ENCODE data around the gene PRPF40B.

PRPF40B gene

DNA sequence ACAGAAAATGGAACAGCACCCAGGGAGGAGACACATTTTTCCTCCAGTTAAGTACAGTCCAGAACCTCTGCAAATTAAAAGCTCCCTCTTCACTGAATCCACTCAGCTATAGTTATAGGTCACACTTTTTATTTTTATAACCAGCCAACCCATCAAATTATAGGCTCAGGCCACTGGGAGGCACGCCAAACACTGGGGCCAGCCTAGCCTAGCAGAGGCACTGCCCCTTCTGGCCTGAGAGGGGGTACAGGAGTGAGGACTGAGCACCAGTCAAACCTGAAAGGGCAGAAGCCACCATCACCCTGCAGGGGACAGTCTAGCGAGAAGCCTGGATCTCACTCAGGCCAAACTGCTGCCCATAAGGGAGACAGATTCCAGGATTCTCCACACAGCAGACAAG lies 64.6 kb downstream of the PRPF40B start:
- DNase-seq (ENCODE audit: low read depth): no peak

DNA sequence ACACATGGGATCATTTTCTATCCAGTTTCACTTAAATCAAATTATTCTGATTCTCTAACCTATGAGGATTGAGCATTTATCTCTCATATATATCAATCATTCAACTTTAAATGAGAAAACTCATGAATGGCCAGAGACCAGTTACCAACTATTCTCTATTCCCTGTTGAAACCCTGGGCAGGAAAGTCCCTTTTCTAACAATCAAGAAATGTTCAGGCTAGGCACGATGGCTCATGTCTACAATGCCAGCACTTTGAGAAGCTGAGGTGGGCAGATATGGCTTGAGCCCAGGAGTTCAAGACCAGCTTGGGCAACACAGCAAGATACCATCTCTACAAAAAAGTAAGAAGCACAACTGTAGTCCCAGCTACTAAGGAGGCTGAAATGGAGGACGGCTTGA lies 65.9 kb downstream of the PRPF40B start:
- DNase-seq (ENCODE audit: low read depth): no peak

DNA sequence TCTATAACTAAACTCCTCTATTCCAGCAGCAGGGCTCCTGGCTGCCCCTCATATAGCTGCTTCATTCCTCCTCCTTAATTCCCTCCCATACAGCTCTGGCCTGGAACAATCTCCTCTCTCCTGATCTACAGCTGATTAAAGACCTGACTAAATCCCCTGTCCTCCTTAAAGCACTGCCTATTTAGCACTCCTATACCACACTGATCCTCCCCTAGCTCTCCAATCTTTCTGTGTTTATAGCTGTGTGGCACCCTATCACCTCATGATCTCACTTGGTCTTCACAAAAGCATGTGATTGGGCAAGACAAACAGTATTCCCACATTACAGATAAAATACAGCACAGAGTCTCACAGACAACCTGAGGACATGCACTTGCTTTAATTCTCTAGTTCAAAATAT lies 66.4 kb downstream of the PRPF40B start:
- no peak for DNase-seq (ENCODE audit: low read depth)

GRCh38 chr12:49692851-49693250 lies 69.5 kb downstream of the PRPF40B start:
- no peak for DNase-seq (ENCODE audit: low read depth)

DNA sequence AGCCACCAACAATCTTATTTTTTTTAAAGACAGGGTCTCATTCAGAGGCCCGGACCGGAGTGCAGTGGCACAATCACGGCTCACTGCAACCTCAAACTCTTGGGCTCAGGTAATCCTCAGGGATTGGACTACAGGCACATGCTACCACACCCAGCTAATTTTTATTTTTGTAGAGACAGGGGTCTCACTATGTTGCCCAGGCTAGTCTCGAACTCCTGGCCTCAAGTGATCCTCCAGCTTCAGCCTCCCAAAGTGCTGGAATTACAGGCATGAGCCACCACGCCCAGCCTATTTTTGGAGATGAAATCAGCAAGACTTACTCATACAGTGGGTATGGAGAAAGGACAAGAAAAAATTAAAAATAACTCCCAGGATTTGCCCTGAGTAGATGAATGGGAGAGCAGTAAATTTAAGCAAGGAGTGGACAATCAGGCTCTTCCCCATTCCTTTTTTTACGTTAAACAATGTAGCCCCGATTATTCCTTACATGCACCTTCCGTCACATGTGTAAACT lies 70.6 kb downstream of the PRPF40B start:
- no peak for DNase-seq (ENCODE audit: low read depth)
